ENCODE measurements around the gene ACTRT2. TPM values are rescaled to one million over a fixed set of nuclear protein-coding genes. Genes with fewer than 3 reads are reported as not detected.

Gene ACTRT2
- total and polyA plus RNA-seq, 2 experiments from 2014 or later, result not detected

GRCh38 chr1:3032371-3033039 is 11.2 kb downstream of the ACTRT2 start:
- Mint-ChIP-seq H3K4me3 (no peak overlapping the region), H3K27ac (no peak overlapping the region), H3K27me3 (ENCODE audit: insufficient read depth, low read depth, poor library complexity) (peaks cover 10% of the 10 kb centered on the region), H3K36me3 (ENCODE audit: low read depth) (no peaks in the 10 kb centered on the region), H3K9me3 (no peaks in the 10 kb centered on the region), H3K4me1 (peaks cover 3% of the 10 kb centered on the region; the same call in 1 of the 3 replicates)
- no peaks in the 10 kb centered on the region for H4K20me1 ChIP-seq (replicated peaks; ENCODE audit: insufficient read depth)
- H3K27me3 ChIP-seq (ENCODE audit: insufficient read depth), result no peaks in the 10 kb centered on the region
- no peak overlapping the region for H2AFZ ChIP-seq
- H3F3A ChIP-seq (replicated peaks; ENCODE audit: low read depth), result no peaks in the 10 kb centered on the region
- no peaks in the 10 kb centered on the region for H3K9me2 ChIP-seq (ENCODE audit: insufficient read depth)
- no peak overlapping the region for H3K27ac ChIP-seq (ENCODE audit: low read depth)
- no peak overlapping the region for H3K4me3 ChIP-seq
- H3K79me2 ChIP-seq (replicated peaks; ENCODE audit: insufficient read depth), result no peaks in the 10 kb centered on the region
- TF ChIP-seq ZNF331 (CRISPR knock-in tag; IDR thresholded peaks at IDR 0.05; ENCODE audit: low read depth) (no peak), NANOG (IDR thresholded peaks at IDR 0.05; ENCODE audit: borderline replicate concordance) (no peak), EZH2phosphoT487 (IDR thresholded peaks at IDR 0.05; ENCODE audit: unreplicated experiment) (no peak), STAT1 (IDR thresholded peaks at IDR 0.05; ENCODE audit: unreplicated experiment) (no peak), CTCF (conservative IDR thresholded peaks at IDR 0.05; ENCODE audit: low read depth in 2 of 2) (no peak), EZH2 (IDR thresholded peaks at IDR 0.05; ENCODE audit: low read depth, unreplicated experiment) (no peak), ETS1 (IDR thresholded peaks at IDR 0.05) (no peak), ZNF114 (CRISPR knock-in tag; IDR thresholded peaks at IDR 0.05) (no peak), CREB1 (CRISPR knock-in tag; IDR thresholded peaks at IDR 0.05; ENCODE audit: low read depth) (no peak)
- TF ChIP-seq, protein P1, sequence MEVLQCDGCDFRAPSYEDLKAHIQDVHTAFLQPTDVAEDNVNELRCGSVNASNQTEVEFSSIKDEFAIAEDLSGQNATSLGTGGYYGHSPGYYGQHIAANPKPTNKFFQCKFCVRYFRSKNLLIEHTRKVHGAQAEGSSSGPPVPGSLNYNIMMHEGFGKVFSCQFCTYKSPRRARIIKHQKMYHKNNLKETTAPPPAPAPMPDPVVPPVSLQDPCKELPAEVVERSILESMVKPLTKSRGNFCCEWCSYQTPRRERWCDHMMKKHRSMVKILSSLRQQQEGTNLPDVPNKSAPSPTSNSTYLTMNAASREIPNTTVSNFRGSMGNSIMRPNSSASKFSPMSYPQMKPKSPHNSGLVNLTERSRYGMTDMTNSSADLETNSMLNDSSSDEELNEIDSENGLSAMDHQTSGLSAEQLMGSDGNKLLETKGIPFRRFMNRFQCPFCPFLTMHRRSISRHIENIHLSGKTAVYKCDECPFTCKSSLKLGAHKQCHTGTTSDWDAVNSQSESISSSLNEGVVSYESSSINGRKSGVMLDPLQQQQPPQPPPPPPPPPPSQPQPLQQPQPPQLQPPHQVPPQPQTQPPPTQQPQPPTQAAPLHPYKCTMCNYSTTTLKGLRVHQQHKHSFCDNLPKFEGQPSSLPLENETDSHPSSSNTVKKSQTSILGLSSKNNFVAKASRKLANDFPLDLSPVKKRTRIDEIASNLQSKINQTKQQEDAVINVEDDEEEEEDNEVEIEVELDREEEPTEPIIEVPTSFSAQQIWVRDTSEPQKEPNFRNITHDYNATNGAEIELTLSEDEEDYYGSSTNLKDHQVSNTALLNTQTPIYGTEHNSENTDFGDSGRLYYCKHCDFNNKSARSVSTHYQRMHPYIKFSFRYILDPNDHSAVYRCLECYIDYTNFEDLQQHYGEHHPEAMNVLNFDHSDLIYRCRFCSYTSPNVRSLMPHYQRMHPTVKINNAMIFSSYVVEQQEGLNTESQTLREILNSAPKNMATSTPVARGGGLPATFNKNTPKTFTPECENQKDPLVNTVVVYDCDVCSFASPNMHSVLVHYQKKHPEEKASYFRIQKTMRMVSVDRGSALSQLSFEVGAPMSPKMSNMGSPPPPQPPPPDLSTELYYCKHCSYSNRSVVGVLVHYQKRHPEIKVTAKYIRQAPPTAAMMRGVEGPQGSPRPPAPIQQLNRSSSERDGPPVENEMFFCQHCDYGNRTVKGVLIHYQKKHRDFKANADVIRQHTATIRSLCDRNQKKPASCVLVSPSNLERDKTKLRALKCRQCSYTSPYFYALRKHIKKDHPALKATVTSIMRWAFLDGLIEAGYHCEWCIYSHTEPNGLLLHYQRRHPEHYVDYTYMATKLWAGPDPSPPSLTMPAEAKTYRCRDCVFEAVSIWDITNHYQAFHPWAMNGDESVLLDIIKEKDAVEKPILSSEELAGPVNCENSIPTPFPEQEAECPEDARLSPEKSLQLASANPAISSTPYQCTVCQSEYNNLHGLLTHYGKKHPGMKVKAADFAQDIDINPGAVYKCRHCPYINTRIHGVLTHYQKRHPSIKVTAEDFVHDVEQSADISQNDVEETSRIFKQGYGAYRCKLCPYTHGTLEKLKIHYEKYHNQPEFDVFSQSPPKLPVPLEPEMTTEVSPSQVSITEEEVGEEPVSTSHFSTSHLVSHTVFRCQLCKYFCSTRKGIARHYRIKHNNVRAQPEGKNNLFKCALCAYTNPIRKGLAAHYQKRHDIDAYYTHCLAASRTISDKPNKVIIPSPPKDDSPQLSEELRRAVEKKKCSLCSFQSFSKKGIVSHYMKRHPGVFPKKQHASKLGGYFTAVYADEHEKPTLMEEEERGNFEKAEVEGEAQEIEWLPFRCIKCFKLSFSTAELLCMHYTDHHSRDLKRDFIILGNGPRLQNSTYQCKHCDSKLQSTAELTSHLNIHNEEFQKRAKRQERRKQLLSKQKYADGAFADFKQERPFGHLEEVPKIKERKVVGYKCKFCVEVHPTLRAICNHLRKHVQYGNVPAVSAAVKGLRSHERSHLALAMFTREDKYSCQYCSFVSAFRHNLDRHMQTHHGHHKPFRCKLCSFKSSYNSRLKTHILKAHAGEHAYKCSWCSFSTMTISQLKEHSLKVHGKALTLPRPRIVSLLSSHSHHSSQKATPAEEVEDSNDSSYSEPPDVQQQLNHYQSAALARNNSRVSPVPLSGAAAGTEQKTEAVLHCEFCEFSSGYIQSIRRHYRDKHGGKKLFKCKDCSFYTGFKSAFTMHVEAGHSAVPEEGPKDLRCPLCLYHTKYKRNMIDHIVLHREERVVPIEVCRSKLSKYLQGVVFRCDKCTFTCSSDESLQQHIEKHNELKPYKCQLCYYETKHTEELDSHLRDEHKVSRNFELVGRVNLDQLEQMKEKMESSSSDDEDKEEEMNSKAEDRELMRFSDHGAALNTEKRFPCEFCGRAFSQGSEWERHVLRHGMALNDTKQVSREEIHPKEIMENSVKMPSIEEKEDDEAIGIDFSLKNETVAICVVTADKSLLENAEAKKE (CRISPR knock-in tag; IDR thresholded peaks at IDR 0.05), result no peak
- no peak overlapping the region for H3K4me2 ChIP-seq
- no peaks in the 10 kb centered on the region for H3K36me3 ChIP-seq (ENCODE audit: insufficient read depth)
- DNase-seq (ENCODE audit: low spot score), result no peak
- no peak for ATAC-seq
- no peaks in the 10 kb centered on the region for H3K4me1 ChIP-seq (ENCODE audit: insufficient read depth)

Data from GM23338 (cell line).